ENCODE data around the gene TMEM108. TPM values are rescaled to one million over a fixed set of nuclear protein-coding genes. Genes with fewer than 3 reads are reported as not detected.

TMEM108 gene
- total RNA-seq, 5 donors from 2014 or later (not counting 1 experiment from before 2014, with no cell fraction given) = 0.96 TPM; not detected in 4

GRCh38 chr3:133152681-133153220, 114.6 kb downstream of the TMEM108 start:
- no peaks in the 10 kb centered on the region for H3K9me3 ChIP-seq
- POLR2A ChIA-PET = interaction anchor here in 1 of 2 donors (0.6 kb wide), 1 partner anchor 23 kb away, joined by 4 read pairs; no protein-coding TSS in a partner anchor
- H3K36me3 ChIP-seq (ENCODE audit: control insufficient read depth in 2 of 2, extremely low read depth in 1 of 2, insufficient read depth in 1 of 2, low read length in 1 of 2) = no peaks in the 10 kb centered on the region
- no peak for DNase-seq
- Mint-ChIP-seq H3K9me3 (peaks cover 0 to 8% (median 2%) of the 10 kb centered on the region in 3 donors), H3K27me3 (peaks cover 0 to 8% of the 10 kb centered on the region in 2 donors), H3K4me1 (no peaks in the 10 kb centered on the region), H3K4me3 (no peak overlapping the region), H3K27ac (no peak overlapping the region), H3K36me3 (no peaks in the 10 kb centered on the region)
- CTCF ChIA-PET = no interaction called here
- ATAC-seq (replicated peaks in 1 of 4) = no peak
- H3K27me3 ChIP-seq (replicated peaks in 1 of 2; ENCODE audit: control insufficient read depth in 2 of 2, extremely low read depth in 1 of 2, insufficient read depth in 2 of 2, low read length in 1 of 2) = no peaks in the 10 kb centered on the region
- no peaks in the 10 kb centered on the region for H3K4me1 ChIP-seq (ENCODE audit: control insufficient read depth in 1 of 2, extremely low read depth in 1 of 2, insufficient read depth in 2 of 2, low read length in 2 of 2)
- WGBS (ENCODE audit: insufficient coverage) = no CpG with 5 or more reads among the region's 2 CpGs
- no peak overlapping the region for H3K4me3 ChIP-seq (ENCODE audit: control insufficient read depth in 1 of 2, extremely low read depth in 1 of 2, low read length in 1 of 2)
- H3K27ac ChIP-seq (ENCODE audit: low read length) = no peak overlapping the region

- Histone ChIP-seq H3K9me3 (no peaks in the 10 kb centered on the region), H3K4me3 (ENCODE audit: control insufficient read depth in 1 of 2, extremely low read depth in 1 of 2, low read length in 1 of 2) (no peak overlapping the region), H3K4me1 (ENCODE audit: control insufficient read depth in 1 of 2, extremely low read depth in 1 of 2, insufficient read depth in 2 of 2, low read length in 2 of 2) (no peaks in the 10 kb centered on the region), H3K27me3 (replicated peaks in 1 of 2; ENCODE audit: control insufficient read depth in 2 of 2, extremely low read depth in 1 of 2, insufficient read depth in 2 of 2, low read length in 1 of 2) (no peaks in the 10 kb centered on the region), H3K27ac (ENCODE audit: low read length) (no peak overlapping the region), H3K36me3 (ENCODE audit: control insufficient read depth in 2 of 2, extremely low read depth in 1 of 2, insufficient read depth in 1 of 2, low read length in 1 of 2) (no peaks in the 10 kb centered on the region)
- H3K27ac Mint-ChIP-seq = no peak overlapping the region
- H3K4me3 Mint-ChIP-seq = no peak overlapping the region
- no peaks in the 10 kb centered on the region for H3K36me3 Mint-ChIP-seq
- peaks cover 0 to 8% (median 2%) of the 10 kb centered on the region in 3 donors for H3K9me3 Mint-ChIP-seq
- CTCF ChIA-PET = no interaction called here
- POLR2A ChIA-PET = interaction anchor here in 1 of 2 donors (0.6 kb wide), 1 partner anchor 24 kb away, joined by 4 read pairs; no protein-coding TSS in a partner anchor
- DNase-seq (no peak), ATAC-seq (replicated peaks in 1 of 4) (no peak)
- peaks cover 0 to 8% of the 10 kb centered on the region in 2 donors for H3K27me3 Mint-ChIP-seq
- no peaks in the 10 kb centered on the region for H3K4me1 Mint-ChIP-seq
Observed at GRCh38 chr3:133153382-133153781, 115.2 kb downstream of the TMEM108 start.

- ChIA-PET CTCF (no interaction called here), POLR2A (no interaction called here)
- DNase-seq = no peak
- Mint-ChIP-seq H3K36me3 (no peaks in the 10 kb centered on the region), H3K4me1 (no peaks in the 10 kb centered on the region), H3K27me3 (peaks cover 2 to 7% of the 10 kb centered on the region in 2 donors), H3K27ac (no peak overlapping the region), H3K9me3 (peaks cover 0 to 4% (median 2%) of the 10 kb centered on the region in 3 donors), H3K4me3 (no peak overlapping the region)
- no peak for ATAC-seq (replicated peaks in 1 of 4)
- Histone ChIP-seq H3K27me3 (replicated peaks in 1 of 2; ENCODE audit: control insufficient read depth in 2 of 2, extremely low read depth in 1 of 2, insufficient read depth in 2 of 2, low read length in 1 of 2) (no peaks in the 10 kb centered on the region), H3K27ac (ENCODE audit: low read length) (no peak overlapping the region), H3K4me1 (ENCODE audit: control insufficient read depth in 1 of 2, extremely low read depth in 1 of 2, insufficient read depth in 2 of 2, low read length in 2 of 2) (no peaks in the 10 kb centered on the region), H3K36me3 (ENCODE audit: control insufficient read depth in 2 of 2, extremely low read depth in 1 of 2, insufficient read depth in 1 of 2, low read length in 1 of 2) (no peaks in the 10 kb centered on the region), H3K9me3 (no peaks in the 10 kb centered on the region), H3K4me3 (ENCODE audit: control insufficient read depth in 1 of 2, extremely low read depth in 1 of 2, low read length in 1 of 2) (no peak overlapping the region)
- 63% methylated on average over 1 of the region's 2 CpGs for WGBS (ENCODE audit: insufficient coverage)
Observed at GRCh38 chr3:133157716-133158115, 119.5 kb downstream of the TMEM108 start.

GRCh38 chr3:133158686-133159085, 120.5 kb downstream of the TMEM108 start:
- WGBS (ENCODE audit: insufficient coverage) = 100% methylated on average over 1 of the region's 1 CpG
- no peak for DNase-seq
- H3K27ac Mint-ChIP-seq = no peak overlapping the region

DNA sequence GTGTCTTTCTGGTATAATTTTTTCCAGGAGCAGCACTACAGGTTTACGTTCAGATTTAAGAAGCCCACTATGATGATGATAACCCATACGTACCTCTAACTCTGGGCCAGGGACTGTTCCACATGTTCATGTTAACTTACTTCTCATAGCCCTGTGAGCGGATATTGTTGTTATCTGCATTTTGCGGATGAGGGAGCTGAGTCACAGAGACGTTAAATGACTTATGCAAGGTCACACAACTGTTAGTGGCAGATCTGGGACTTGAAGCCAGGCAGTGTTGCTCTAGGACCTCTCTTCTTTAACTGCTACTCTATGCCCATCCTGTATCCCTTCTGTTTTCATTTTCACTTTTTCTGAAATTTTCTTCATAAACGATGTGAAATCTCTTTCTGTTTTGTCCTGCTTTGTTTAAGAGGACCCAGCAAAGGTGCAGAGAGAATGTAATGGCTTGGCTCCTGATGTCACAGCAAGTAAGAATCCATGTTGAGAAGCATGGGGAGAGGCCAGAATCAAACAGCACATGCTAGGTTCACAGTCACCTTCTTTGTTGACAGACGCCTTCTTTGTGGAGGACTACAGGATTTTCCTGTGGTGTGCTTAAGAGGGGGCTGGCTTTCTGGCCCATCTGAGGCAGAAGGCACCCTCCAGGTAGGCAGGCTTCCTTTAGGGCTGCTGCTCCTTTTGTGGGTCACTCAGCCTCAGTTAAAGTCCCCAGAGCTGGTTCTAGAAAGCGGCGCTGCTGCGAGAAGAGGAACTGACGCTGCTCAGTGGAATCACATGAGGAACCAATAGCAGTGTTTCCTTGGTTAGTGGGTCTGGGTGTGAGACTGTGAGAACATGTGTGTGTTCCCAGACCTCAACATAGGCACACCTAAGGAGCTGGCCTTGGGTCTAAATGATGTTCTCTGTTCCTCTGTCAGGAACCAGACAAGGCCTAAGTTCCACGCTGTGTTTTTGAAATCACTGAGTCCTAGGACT, 121.6 kb downstream of the TMEM108 start:
- Histone ChIP-seq H3K4me1 (ENCODE audit: control insufficient read depth in 1 of 2, extremely low read depth in 1 of 2, insufficient read depth in 2 of 2, low read length in 2 of 2) (no peaks in the 10 kb centered on the region), H3K27me3 (replicated peaks in 1 of 2; ENCODE audit: control insufficient read depth in 2 of 2, extremely low read depth in 1 of 2, insufficient read depth in 2 of 2, low read length in 1 of 2) (no peaks in the 10 kb centered on the region), H3K4me3 (ENCODE audit: control insufficient read depth in 1 of 2, extremely low read depth in 1 of 2, low read length in 1 of 2) (no peak overlapping the region), H3K9me3 (no peaks in the 10 kb centered on the region), H3K36me3 (ENCODE audit: control insufficient read depth in 2 of 2, extremely low read depth in 1 of 2, insufficient read depth in 1 of 2, low read length in 1 of 2) (no peaks in the 10 kb centered on the region), H3K27ac (ENCODE audit: low read length) (no peak overlapping the region)
- Mint-ChIP-seq H3K4me3 (no peak overlapping the region), H3K9me3 (peaks cover 0 to 4% (median 0%) of the 10 kb centered on the region in 3 donors), H3K36me3 (no peaks in the 10 kb centered on the region), H3K4me1 (no peaks in the 10 kb centered on the region), H3K27me3 (peaks cover 7 to 8% of the 10 kb centered on the region in 2 donors), H3K27ac (no peak overlapping the region)
- DNase-seq = no peak
- POLR2A ChIA-PET = no interaction called here
- no peak for ATAC-seq (replicated peaks in 1 of 4)
- WGBS (ENCODE audit: insufficient coverage) = 87% methylated on average over 10 of the region's 12 CpGs
- CTCF ChIA-PET = no interaction called here

More at GRCh38 chr3:133158686-133159085, 120.5 kb downstream of the TMEM108 start:
- H3K4me3 ChIP-seq (ENCODE audit: control insufficient read depth in 1 of 2, extremely low read depth in 1 of 2, low read length in 1 of 2) = no peak overlapping the region
- no peaks in the 10 kb centered on the region for H3K9me3 ChIP-seq
- ATAC-seq (replicated peaks in 1 of 4) = no peak
- Mint-ChIP-seq H3K36me3 (no peaks in the 10 kb centered on the region), H3K4me3 (no peak overlapping the region), H3K27me3 (peaks cover 2 to 7% of the 10 kb centered on the region in 2 donors), H3K9me3 (peaks cover 0 to 4% (median 0%) of the 10 kb centered on the region in 3 donors), H3K4me1 (no peaks in the 10 kb centered on the region)
- no peaks in the 10 kb centered on the region for H3K4me1 ChIP-seq (ENCODE audit: control insufficient read depth in 1 of 2, extremely low read depth in 1 of 2, insufficient read depth in 2 of 2, low read length in 2 of 2)
- POLR2A ChIA-PET = no interaction called here
- H3K27me3 ChIP-seq (replicated peaks in 1 of 2; ENCODE audit: control insufficient read depth in 2 of 2, extremely low read depth in 1 of 2, insufficient read depth in 2 of 2, low read length in 1 of 2) = no peaks in the 10 kb centered on the region
- CTCF ChIA-PET = no interaction called here
- H3K36me3 ChIP-seq (ENCODE audit: control insufficient read depth in 2 of 2, extremely low read depth in 1 of 2, insufficient read depth in 1 of 2, low read length in 1 of 2) = no peaks in the 10 kb centered on the region
- H3K27ac ChIP-seq (ENCODE audit: low read length) = no peak overlapping the region

GRCh38 chr3:133161656-133162055, 123.5 kb downstream of the TMEM108 start:
- Histone ChIP-seq H3K27ac (ENCODE audit: low read length) (no peak overlapping the region), H3K36me3 (ENCODE audit: control insufficient read depth in 2 of 2, extremely low read depth in 1 of 2, insufficient read depth in 1 of 2, low read length in 1 of 2) (no peaks in the 10 kb centered on the region), H3K4me1 (ENCODE audit: control insufficient read depth in 1 of 2, extremely low read depth in 1 of 2, insufficient read depth in 2 of 2, low read length in 2 of 2) (no peaks in the 10 kb centered on the region), H3K4me3 (ENCODE audit: control insufficient read depth in 1 of 2, extremely low read depth in 1 of 2, low read length in 1 of 2) (no peak overlapping the region), H3K9me3 (no peaks in the 10 kb centered on the region), H3K27me3 (replicated peaks in 1 of 2; ENCODE audit: control insufficient read depth in 2 of 2, extremely low read depth in 1 of 2, insufficient read depth in 2 of 2, low read length in 1 of 2) (no peaks in the 10 kb centered on the region)
- no peaks in the 10 kb centered on the region for H3K36me3 Mint-ChIP-seq
- CTCF ChIA-PET = no interaction called here
- no peaks in the 10 kb centered on the region for H3K4me1 Mint-ChIP-seq
- DNase-seq (no peak), ATAC-seq (replicated peaks in 1 of 4) (no peak)
- no peak overlapping the region for H3K4me3 Mint-ChIP-seq
- no peak overlapping the region for H3K27ac Mint-ChIP-seq
- peaks cover 3 to 9% of the 10 kb centered on the region in 2 donors for H3K27me3 Mint-ChIP-seq
- POLR2A ChIA-PET = no interaction called here
- no peaks in the 10 kb centered on the region for H3K9me3 Mint-ChIP-seq
- no CpG with 5 or more reads among the region's 3 CpGs for WGBS (ENCODE audit: insufficient coverage)
